HG03039 (cell line): Measurements from ENCODE around the gene FIBCD1.

Experiments
- ATAC-seq: cut with Tn5 transposase; IDR thresholded peaks from one replicate; pipeline ENCODE4 v1.9.1; 2021; ENCODE audit warnings: mild to moderate bottlenecking, moderate library complexity; ENCODE audit not compliant: unreplicated experiment

FIBCD1 gene

GRCh38 chr9:130884111-130884531 is 54.9 kb downstream of the FIBCD1 start:
- no peak for ATAC-seq

- no peak for ATAC-seq
Observed at GRCh38 chr9:130883479-130883878, 55.6 kb downstream of the FIBCD1 start.

DNA sequence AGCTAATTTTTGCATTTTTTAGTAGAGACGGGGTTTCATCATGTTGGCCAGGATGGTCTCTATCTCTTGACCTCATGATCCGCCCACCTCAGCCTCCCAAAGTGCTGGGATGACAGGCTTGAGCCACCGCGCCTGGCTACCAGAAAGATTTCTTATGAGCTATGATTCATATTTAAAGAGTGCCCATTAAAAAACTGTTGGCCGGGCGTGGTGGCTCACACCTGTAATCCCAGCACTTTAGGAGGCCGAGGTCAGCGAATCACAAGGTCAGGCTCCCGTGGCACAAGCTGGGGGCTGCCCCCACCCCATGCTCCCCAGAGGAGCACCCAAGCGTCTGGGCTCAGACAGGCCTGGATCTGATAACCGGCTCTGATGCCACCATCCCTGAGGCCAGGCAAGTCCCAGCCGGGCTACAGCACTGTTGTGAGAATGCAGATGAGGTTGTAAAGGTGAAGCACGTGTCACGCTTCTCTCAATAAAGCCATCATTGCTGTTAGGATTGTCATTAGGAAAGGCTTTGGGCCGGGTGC is 56.3 kb downstream of the FIBCD1 start:
- no peak for ATAC-seq

DNA sequence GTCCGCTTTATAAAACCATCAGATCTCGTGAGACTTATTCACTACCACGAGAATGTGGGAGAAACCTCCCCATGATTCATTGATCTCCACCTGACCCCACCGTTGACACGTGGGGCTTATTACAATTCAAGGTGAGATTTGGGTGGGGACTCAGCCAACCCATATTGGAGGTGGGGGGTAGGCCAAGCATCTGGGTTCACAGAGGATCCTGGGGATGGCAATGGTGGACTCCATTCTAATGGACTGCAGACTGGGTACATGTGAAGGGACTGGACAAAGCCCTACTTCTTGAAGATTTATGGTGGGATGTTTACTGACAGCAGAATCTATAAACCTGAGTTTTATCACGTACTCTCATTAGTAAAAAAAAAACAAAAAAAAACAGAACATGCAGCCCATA is 57.5 kb downstream of the FIBCD1 start:
- no peak for ATAC-seq

DNA sequence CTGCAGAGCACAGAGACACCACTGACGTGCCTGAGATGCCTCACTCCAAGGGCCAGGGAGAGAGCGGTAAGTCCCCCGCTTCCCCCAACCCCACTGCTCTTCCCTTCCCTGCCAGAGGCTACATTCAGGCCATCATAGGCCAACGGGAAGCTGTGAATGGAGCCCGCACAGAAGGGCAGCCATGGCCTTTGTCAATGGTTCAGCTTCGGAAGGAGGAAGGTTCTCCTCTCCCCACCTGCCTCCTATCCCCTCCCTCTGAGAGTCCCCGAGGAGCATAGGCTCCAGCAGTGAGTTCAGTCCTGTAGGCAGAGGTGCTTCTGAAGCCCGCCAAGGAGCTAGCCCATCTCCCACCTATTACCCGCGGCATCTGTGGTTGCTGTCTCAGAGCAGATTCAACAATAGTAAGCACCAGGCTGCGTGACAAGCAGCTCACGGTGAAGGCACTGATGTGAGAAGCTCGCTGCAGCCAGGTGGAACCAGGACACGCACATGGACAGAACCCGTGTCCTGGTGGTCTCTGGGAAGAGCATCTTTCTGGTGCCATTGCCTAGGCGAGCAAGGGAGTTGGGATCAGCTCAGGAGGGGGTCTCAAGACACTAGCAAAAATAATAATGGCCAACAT is 58.3 kb downstream of the FIBCD1 start:
- ATAC-seq, result no peak

DNA sequence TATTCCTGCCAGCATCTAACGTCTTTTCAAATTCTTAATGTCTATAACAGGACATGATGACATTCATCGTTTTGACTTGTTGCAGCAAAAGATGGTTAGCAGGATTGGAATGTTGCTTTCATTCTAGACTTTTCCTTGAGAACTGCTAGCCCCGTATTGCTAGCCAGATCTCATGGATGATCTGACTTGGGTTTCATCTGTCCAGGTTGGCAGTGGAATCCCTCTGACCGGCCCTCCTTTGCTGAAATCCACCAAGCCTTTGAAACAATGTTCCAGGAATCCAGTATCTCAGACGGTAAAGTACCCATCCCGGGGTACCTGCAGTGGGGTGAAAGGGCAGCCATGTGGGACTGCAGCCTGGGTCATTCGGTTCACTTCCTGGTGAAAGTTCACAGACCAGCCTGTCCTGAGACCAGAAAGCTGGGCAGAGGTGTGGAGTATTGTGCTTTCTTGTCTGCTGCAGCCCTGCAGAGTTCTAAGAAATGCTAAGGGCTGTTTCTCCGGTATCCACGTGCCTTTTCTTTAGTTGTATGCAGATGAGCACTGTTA is 59.1 kb downstream of the FIBCD1 start:
- ATAC-seq, result no peak

DNA sequence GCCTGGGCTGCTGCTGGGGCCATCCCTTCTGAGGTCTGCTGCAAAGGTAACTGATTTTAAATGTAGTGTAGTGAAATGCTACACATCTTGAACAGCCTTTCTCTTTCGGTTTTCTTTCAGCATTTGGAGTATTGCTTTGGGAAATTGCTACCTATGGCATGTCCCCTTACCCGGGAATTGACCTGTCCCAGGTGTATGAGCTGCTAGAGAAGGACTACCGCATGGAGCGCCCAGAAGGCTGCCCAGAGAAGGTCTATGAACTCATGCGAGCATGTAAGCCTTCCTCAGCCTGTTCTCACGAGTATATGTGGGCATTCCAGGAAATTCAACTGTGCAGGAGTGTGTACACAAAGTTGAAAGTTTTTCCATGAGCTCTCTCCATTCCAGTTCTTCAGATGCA is 60.8 kb downstream of the FIBCD1 start:
- ATAC-seq, result no peak

- no peak for ATAC-seq
Observed at GRCh38 chr9:130877300-130877699, 61.7 kb downstream of the FIBCD1 start.

- no peak for ATAC-seq
Observed at GRCh38 chr9:130874783-130875182, 64.3 kb downstream of the FIBCD1 start.

DNA sequence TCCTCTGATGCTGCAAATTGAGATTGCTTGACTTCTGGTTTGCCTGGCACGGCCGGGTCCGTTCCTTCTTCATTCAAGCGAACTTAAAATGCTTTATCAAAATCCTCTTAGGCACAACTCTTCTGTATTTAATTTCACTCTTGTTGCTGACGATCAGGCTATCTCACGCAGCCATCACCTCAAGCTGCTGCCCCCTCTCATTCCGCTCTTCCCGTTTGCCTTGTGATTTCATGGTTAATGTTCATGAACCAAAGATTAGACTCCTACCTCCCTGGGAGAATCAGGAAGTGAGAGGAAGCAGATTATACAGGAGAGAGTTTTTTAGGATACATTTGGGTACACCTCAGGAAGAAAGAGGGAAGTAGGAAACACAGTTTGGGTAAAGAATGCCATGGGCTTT is 65.1 kb downstream of the FIBCD1 start:
- no peak for ATAC-seq

DNA sequence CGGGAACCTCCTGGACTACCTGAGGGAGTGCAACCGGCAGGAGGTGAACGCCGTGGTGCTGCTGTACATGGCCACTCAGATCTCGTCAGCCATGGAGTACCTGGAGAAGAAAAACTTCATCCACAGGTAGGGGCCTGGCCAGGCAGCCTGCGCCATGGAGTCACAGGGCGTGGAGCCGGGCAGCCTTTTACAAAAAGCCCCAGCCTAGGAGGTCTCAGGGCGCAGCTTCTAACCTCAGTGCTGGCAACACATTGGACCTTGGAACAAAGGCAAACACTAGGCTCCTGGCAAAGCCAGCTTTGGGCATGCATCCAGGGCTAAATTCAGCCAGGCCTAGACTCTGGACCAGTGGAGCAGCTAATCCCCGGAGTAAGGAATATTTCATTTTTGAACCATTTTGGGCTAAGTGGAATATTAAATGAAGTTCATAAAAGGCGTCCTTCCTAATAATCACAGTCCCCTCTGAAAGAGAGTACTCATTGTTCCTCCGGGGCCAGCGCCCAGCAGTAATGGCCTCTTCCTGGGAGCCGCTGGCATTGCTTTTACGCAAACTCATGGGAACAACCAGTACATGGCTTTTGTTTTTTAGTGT is 66.0 kb downstream of the FIBCD1 start:
- no peak for ATAC-seq

DNA sequence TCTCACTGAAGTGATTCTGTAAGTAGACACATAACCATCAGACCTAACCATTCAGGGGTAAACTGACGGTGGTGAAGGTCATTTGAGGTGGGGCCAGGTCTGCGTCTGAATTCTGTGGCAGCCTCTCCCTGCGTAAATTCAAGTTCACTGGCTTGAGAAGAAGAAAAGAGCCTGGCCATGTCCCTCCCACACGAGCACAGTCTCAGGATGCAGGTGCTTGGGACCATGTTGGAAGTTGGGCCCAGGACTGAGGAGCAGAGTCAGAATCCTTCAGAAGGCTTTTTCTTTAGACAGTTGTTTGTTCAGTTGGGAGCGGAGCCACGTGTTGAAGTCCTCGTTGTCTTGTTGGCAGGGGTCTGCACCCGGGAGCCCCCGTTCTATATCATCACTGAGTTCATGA is 66.5 kb downstream of the FIBCD1 start:
- ATAC-seq, result no peak

- no peak for ATAC-seq
Observed at GRCh38 chr9:130872093-130872492, 67.0 kb downstream of the FIBCD1 start.

DNA sequence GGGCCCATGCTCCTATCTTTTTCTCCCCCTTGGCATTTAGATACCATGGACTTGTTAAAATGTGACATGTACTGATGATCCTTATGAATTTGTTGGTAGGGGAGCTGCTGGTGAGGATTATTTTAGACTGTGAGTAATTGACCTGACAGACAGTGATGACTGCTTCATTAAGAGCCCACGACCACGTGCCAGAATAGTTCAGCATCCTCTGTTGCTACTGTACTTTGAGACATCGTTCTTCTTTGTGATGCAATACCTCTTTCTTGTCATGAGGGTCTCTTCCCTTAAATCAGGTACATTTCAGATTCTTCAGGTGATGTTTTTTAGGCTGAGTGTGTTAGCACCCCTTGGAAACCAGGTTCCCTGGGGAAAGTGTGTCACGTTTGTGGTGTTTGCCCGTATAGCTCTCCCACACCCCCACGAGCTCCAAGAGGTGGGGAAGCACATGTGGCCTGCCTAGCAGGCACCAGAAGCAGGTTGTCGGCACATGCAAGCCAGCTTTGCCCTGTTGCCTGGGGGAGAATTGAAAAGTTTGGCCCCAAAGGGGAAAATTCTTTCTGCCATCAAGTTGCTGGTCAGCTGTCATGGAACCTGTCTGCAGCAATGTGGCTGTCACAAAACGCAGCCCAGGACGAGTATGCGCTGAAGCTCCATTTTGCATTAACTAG is 67.5 kb downstream of the FIBCD1 start:
- ATAC-seq, result no peak

GRCh38 chr9:130870491-130871381 is 68.3 kb downstream of the FIBCD1 start:
- ATAC-seq, result no peak

GRCh38 chr9:130869250-130869649 is 69.8 kb downstream of the FIBCD1 start:
- ATAC-seq, result no peak

- no peak for ATAC-seq
Observed at GRCh38 chr9:130868230-130868629, 70.8 kb downstream of the FIBCD1 start.

GRCh38 chr9:130867556-130867955 is 71.5 kb downstream of the FIBCD1 start:
- no peak for ATAC-seq

- ATAC-seq, result no peak
Observed at GRCh38 chr9:130866474-130866965, 72.5 kb downstream of the FIBCD1 start.

- ATAC-seq, result no peak
Observed at GRCh38 chr9:130865921-130866320, 73.1 kb downstream of the FIBCD1 start.

- no peak for ATAC-seq
Observed at GRCh38 chr9:130864541-130864940, 74.5 kb downstream of the FIBCD1 start.
